LNCAP (cell line): ENCODE data around the gene MRAP.

Experiments used
- CTCF ChIP-seq: fragments of 450-650 bp; IDR thresholded peaks from 2 replicates; pipeline ENCODE4 v1.5.1; 2017; ENCODE audit warnings: mild to moderate bottlenecking

Gene MRAP

DNA sequence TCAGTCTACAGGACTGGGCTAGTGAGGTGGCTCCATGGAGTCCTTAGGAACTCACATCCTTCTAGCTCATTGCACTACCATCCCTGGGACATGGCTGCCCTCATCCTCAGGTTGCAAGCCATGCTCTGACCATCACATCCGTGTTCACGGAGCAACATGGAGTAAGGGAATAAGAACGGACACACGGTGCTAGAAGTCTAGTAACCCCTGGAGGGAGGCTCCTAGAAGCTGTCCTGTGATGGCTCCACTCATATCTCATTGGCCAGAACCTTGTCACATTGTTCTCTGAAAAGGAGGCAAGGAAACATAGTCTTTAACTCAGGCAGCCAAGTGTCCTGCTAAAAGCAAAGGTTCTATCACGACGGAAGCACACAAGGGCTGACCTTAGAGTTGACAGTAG lies 3.9 kb downstream of the MRAP start:
- TF ChIP-seq CTCF = no peak

DNA sequence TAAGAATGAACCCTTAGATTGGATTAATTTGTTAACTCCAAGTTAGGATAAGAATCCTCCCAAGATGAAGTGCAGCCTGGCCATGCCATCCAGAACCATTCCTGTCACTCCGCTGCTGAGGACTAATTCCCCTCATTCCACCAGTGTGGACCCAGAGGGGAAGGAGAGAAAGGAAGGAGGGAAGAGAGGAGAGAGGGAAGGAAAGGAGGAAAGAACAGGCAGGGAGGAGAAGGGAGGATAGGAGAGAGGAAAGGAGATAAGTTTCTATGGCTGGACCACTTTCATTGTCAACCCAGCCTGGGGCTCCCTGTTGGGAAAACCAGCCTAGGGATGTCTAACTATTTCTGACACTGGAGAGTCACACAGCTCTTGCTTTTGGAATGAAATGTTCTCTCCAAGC lies 4.7 kb downstream of the MRAP start:
- no peak for TF ChIP-seq CTCF

- no peak for TF ChIP-seq CTCF
These were observed 6.3 kb downstream of the MRAP start for GRCh38 chr21:32304998-32305397.

DNA sequence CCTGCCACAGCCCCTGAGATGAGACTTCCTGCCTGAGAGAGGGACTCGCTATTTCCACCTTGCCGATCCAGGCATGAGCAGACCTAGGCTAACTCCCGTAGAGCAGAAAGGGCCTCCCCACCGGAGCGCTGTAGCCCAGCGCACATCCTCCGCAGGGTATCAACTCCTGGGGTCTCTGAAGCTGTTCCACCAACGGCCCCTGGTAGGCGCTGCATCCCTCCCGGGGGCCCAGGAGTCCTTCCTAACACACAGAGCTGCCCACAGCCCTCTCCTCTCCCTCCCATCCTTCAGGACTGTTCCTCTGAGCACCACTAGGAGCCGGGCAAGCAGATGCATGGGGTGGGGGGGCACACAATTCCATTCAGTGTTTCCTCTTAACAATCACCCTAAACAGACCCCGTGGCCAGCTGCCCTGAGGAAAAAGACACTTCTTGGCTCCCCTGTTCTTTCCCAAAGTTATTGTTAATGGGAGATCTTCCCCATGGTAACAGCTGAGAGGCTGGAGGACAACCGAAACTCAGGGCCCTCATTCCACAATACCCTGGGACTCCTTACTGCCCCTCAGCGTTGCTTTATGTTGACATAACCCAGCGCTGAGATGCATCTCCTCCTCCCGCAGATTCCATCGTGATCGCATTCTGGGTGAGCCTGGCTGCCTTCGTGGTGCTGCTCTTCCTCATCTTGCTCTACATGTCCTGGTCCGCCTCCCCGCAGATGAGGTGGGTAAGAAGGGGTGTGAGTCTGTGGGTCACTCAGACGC lies 7.5 kb downstream of the MRAP start:
- TF ChIP-seq CTCF = no peak

DNA sequence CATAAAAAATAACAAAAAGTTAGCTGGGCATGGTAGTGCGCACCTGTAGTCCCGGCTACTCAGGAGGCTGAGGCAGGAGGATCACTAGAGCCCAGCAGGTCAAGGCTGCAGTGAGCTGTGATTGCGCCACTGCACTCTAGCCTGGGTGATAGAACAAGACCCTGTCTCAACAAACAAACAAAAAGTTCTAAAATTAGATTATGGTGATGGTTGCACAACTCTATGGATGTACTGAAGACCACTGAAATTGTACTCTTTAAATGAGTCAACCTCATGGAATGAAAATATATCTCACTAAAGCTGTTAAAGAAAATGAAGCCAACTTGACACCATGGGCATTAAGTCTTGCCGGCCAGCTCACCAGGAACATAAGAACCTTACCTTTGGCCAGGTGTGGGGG lies 9.1 kb downstream of the MRAP start:
- TF ChIP-seq CTCF = no peak

- no peak for TF ChIP-seq CTCF
These were observed 10.0 kb downstream of the MRAP start for GRCh38 chr21:32308696-32309095.

DNA sequence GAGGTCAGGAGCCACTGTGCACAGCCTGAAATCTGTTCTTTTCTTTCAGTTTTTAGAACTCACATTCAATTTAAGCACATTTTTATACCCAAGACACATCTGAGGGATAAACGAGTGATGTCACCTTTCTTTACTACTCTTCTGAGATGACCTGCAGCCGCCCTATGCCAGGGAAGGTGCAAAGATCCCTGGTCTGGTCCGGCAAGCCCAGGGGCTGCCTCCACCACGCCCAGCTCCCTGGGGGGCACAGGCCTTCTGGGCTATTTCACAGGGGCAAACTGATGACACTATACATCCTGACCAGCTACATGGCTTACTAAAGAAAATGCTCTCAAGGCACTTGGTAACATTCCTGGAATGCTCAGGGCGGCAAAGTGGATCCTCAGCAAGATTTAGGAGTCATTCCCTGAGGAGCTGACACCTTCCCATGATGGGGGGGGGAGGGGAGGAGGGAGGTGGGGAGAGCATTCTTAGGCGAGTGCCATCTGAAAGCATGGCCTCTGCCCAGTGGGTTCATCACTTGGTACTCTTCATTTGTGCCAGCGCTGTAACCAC lies 11.3 kb downstream of the MRAP start:
- no peak for TF ChIP-seq CTCF

GRCh38 chr21:32311621-32312020 lies 13.0 kb downstream of the MRAP start:
- no peak for TF ChIP-seq CTCF
